Measurements from ENCODE around the gene SPNS2.
A peak's percentile ranks its signal among the peaks of the same experiment; 100 is the strongest.

The SPNS2 gene

DNA sequence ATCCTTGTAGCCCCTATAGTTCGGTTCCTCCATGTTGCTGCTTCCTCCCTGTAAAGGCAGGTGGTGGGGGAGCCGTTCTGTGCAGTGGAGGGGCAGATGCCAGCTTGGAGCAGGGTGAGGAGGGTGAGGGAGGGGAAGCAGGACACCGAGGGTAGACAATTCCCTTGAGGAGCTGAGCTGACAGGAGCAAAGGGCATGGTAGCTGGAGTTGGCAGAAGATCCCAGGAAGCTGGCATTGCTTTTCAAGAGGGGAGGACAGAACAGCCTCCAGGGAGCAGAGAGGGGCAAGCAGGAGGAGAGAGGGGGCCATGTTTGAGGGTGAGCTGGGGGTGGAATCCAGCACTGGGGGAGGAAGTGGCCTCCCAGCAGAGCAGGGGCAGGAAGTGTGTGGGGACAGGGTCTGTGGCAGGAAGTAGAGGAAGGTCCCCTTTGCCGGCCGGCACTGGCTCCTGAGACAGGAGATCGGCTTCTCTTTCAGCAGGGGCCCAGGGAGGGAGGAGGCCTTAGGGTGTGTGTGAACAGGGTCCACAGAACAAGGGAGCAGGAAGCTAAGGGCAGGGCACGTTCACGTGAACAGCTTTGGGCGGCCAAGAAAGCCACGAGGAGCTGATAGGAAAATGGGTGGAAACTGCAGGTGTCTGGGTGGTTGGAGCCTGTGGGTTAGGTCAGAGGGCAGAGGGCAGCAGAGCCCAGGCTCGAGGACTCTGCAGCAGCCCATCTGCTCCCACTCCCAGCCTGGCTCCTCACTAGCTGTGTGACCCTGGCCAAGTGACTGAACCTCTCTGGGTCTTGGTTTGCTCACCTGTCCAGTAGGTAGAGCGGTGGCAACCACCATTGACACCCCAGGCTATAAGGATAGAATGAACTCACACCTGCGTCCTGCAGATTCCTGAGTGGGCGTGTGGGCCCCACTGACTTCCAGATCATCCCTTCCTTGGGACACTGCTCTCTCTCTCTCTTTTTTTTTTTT is 17.5 kb upstream of the SPNS2 start:
- DNase-seq = peak in 3 of 6 experiments; percentile 5 to 44 (median 16)

GRCh38 chr17:4482338-4483011 is 16.2 kb upstream of the SPNS2 start:
- no peak for DNase-seq

GRCh38 chr17:4483012-4483840 is 15.5 kb upstream of the SPNS2 start:
- DNase-seq = no peak

GRCh38 chr17:4485676-4486646 is 12.7 kb upstream of the SPNS2 start:
- DNase-seq = peak in 4 of 6 experiments; percentile 18 to 51 (median 39)

DNA sequence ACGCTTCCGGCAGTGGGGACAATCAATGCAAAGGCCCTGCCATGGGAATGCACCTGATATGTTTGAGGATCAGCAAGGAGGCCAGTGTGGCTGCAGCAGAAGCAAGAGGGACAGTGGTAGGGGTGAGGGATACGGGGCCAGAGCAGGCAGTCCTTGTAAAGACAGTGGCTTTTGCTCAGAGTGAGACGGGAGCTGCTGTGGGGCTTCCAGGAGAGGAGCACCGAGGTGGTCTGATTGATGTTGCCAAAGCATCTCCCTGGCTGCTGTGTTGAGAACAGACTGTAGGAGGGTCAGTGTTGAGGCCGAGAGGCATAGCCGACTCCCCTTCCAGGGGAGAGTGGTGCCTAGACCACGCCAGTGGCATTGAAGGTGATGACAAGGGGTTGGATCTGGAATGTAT is 11.4 kb upstream of the SPNS2 start:
- DNase-seq = no peak

- no peak for DNase-seq
Observed at GRCh38 chr17:4487820-4488716, 10.6 kb upstream of the SPNS2 start.

GRCh38 chr17:4488989-4489595 is 9.6 kb upstream of the SPNS2 start:
- no peak for DNase-seq

GRCh38 chr17:4490109-4490591 is 8.5 kb upstream of the SPNS2 start:
- no peak for DNase-seq

DNA sequence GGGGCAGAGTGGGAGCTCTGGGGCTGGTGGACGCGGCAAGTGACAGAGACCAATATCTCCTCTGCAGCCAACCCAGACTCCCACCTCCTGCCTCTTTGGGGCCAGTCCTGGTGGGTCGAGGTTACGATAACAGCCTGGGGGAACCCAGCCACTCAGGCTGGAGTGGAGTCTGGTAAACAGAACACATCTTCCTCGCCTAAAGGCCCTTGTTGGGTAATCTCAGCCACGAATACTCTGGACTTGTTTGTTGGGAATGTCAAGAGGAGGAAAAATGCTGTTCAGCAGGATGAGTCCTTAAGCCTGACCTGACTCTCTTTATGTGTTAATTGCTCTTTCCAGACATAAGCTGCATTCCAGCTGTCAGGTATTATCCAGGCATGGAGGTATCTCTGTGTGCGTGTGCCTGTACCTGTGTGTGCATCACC is 8.0 kb upstream of the SPNS2 start:
- no peak for DNase-seq

- DNase-seq = peak in 2 of 6 experiments; percentile 20 to 31
Observed at GRCh38 chr17:4492721-4493561, 5.7 kb upstream of the SPNS2 start.

DNA sequence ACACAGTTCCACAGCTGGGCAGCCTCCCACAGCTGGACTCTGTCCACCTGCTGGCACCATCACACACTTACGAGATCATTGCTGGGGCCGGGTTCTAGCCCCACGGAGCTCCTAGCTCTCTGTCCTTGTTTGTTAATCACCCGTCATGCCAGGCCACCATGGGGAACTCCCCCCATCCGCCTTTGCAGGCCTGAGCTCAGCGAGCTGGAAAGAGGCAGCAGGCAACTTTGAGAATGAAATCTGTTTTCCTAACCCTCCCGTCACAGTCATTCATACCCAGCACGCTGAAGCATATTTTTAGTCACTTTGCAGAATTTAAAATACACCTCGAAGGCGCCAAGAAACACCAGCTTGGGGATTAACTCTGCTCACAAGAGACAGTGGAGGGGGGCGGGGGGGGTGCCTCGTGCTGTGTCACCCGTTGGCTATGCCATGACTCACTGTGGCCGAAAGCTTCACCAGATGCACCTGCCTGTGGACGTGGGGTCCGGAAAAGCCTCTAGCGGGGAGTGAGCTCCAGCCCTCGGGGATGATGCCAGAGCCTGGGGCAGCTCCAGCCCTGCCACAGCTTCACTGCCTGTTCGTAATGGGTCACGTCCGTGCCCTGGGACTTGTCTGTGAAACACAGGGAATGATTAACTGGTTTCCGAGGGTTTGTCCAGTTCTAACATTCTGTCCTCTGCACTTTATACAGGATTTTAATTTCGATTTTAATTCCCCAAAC is 1.4 kb upstream of the SPNS2 start:
- DNase-seq = no peak

- peak in 2 of 6 experiments; percentile 27 to 29 for DNase-seq
Observed at GRCh38 chr17:4499431-4500190, 930 bp downstream of the SPNS2 start.

- no peak for DNase-seq
Observed at GRCh38 chr17:4500191-4500571, 1.5 kb downstream of the SPNS2 start.

GRCh38 chr17:4501295-4501949 is 2.7 kb downstream of the SPNS2 start:
- no peak for DNase-seq

DNA sequence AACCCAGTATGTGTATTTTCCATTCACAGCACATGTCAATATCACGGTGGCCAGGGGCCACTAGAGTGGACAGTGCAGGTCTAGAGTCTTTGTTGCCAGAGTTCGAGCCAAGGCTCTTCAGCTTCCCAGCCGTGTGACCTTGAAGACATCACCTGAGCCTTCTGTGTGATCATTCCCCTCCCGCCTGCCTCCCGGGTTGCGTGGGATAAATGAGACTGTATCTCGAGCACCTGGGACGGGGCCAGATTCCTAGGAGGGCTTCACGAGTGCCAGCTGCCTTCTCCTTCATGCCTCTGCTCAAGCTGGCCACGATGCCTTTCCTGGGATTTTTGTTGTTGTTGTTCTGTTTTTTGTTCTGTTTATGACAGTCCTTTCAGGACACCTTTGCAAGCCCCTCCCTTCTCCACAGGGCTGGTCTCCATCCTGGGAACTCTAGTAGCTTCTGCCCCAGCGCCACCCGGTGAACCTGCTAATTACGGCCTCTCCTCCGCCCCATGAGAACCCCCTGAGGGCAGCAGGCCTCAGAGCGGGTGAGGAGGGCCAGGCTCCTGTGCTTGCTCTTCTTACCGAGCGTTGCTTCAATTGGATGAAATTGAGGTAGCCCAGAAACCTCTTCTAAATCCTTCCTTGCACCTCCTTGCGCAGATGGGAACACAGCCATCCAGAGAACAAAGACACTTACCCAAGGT is 3.9 kb downstream of the SPNS2 start:
- no peak for DNase-seq

DNA sequence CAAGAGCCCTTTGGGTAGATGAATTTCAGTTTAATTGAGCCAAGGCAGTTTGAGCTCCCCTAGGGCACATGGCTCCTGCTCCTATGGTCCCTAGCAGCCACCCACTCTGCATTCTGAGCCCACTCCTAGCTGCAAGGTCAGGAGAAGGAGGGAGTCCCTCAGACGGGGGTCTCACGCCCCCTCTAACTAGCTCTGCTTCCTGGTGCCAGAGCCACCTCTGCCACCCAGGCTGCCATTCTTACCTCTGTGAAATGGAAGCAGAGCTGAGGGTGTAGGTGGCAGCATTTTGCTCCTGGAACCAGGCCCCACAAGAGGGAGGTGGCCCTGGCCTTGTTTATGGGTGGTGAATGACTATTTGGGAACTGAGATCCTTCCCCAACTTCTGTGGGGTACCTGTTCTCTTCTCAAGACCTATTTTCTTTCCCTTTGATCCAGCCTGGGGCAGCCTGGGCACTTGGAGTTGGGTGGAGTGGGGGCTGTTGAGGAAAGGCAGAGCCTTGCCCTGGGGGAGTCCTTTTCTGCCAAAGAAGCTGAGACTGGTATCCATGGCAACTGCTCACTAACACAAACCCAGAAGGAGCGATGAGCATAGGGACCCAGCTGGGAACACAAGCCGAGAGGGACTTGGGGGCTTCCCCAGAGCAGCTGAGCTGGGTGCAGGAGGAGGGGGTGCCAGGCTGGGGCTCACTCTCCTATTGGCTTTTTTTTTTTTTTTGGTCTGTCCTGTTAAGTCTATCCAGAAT is 4.8 kb downstream of the SPNS2 start:
- no peak for DNase-seq
